Prostate gland (tissue), 2 donors: ENCODE measurements around the gene WDR88. TPM values are rescaled to one million over a fixed set of nuclear protein-coding genes. Genes with fewer than 3 reads are reported as not detected.
"Not testable (repeated sequence)": the region's sequence is repeated elsewhere in the genome, so short reads cannot be mapped to it uniquely, and the experiment has no call there.

Source experiments
- DNase-seq: peaks from one replicate; pipeline ENCODE4 v3.0.0-alpha.2; 2019; ENCODE audit warnings: low spot score
- H3K27ac ChIP-seq, 2 donors: fragments of 200-600 bp; sonication (generic); 2 replicates each; pipeline ENCODE4 v1.5.1; 2017 to 2019
- H3K27me3 ChIP-seq: fragments of 200-600 bp; sonication (generic); replicated peaks from 2 replicates; pipeline ENCODE4 v1.5.1; 2019; ENCODE audit not compliant: insufficient read depth
- H3K36me3 ChIP-seq, 2 donors: fragments of 200-600 bp; sonication (generic); 1 replicate in 1 of 2; 2 replicates in 1 of 2; pipeline versions ENCODE4 v1.5.1 to v1.8.1; 2017 to 2019
- H3K4me1 ChIP-seq: fragments of 200-600 bp; sonication (generic); replicated peaks from 2 replicates; pipeline ENCODE4 v1.5.1; 2019
- H3K4me3 ChIP-seq, 2 donors: fragments of 200-600 bp; sonication (generic); 2 replicates each; pipeline ENCODE4 v1.5.1; 2017 to 2019
- H3K9me3 ChIP-seq: fragments of 200-600 bp; sonication (generic); 2 replicates; pipeline ENCODE4 v1.5.1; 2017
- POLR2A ChIP-seq: fragments of 450-650 bp; IDR thresholded peaks from one replicate; pipeline ENCODE4 v1.6.1; 2016; ENCODE audit warnings: antibody characterized with exemption, mild to moderate bottlenecking
- POLR2AphosphoS5 ChIP-seq: sonication (generic); formaldehyde crosslinking; IDR thresholded peaks from one replicate; pipeline ENCODE4 v1.6.1; 2017; ENCODE audit warnings: antibody characterized with exemption
- WGBS: methylation state at CpG from one replicate; pipeline ENCODE4 v1.1.5; 2018; 5-methylcytosine and 5-hydroxymethylcytosine counted together
- intact Hi-C: fragments of 100-400 bp; cut with DNase I; formaldehyde crosslinking; loops from one replicate; pipeline ENCODE4 v1.14.2; 2022
- total RNA-seq, 2 donors: library from RNA; depleted of rRNA; stranded (reverse); fragments of >200 nt; gene quantifications; one replicate each; pipeline ENCODE4 v1.1.0, GENCODE V29; 2016
- TF ChIP-seq, protein P1 (sequence below), 4 experiments: fragments of 200-600 bp in 2 of 4; fragments of 450-650 bp in 2 of 4; sonication (generic) in 2 of 4; IDR thresholded peaks; 1 replicate in 3 of 4; 2 replicates in 1 of 4; pipeline ENCODE4 v1.5.1; 2016 to 2019; ENCODE audit warnings: antibody characterized with exemption in 4 of 4, mild to moderate bottlenecking in 2 of 4, moderate library complexity in 2 of 4

WDR88 gene
- total RNA-seq, 2 donors from 2014 or later = 3.9 TPM; not detected in 1

DNA sequence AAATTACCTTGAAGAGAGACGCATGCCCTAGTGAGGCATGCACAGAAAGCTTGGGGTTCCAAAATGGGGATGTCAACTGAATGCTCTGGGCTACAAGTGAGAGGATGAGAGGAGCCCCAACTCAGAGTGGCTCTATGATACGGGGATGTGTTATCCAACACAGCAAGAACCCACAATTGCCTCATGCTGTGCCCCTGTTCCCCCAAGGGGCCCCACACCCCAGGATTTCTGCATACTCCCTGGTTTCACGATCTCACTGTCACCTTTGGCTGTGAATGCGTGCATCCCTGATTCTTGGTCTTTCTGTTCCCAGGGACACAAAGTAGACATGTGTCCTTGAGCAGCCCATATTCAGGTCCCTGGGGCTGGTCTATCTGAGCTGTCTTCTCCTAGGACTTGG lies 29.3 kb downstream of the WDR88 start:
- Histone ChIP-seq H3K36me3 (no peaks in the 10 kb centered on the region), H3K27me3 (no peaks in the 10 kb centered on the region), H3K9me3 (no peaks in the 10 kb centered on the region), H3K27ac (no peak overlapping the region), H3K4me1 (no peaks in the 10 kb centered on the region), H3K4me3 (no peak overlapping the region)
- WGBS = 91% methylated on average over 4 of the region's 4 CpGs
- TF ChIP-seq, protein P1, sequence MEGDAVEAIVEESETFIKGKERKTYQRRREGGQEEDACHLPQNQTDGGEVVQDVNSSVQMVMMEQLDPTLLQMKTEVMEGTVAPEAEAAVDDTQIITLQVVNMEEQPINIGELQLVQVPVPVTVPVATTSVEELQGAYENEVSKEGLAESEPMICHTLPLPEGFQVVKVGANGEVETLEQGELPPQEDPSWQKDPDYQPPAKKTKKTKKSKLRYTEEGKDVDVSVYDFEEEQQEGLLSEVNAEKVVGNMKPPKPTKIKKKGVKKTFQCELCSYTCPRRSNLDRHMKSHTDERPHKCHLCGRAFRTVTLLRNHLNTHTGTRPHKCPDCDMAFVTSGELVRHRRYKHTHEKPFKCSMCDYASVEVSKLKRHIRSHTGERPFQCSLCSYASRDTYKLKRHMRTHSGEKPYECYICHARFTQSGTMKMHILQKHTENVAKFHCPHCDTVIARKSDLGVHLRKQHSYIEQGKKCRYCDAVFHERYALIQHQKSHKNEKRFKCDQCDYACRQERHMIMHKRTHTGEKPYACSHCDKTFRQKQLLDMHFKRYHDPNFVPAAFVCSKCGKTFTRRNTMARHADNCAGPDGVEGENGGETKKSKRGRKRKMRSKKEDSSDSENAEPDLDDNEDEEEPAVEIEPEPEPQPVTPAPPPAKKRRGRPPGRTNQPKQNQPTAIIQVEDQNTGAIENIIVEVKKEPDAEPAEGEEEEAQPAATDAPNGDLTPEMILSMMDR (IDR thresholded peaks at IDR 0.05) = no peak
- TF ChIP-seq POLR2A = no peak
- TF ChIP-seq POLR2AphosphoS5 = no peak
- DNase-seq = no peak
- intact Hi-C loops = no loop called here

DNA sequence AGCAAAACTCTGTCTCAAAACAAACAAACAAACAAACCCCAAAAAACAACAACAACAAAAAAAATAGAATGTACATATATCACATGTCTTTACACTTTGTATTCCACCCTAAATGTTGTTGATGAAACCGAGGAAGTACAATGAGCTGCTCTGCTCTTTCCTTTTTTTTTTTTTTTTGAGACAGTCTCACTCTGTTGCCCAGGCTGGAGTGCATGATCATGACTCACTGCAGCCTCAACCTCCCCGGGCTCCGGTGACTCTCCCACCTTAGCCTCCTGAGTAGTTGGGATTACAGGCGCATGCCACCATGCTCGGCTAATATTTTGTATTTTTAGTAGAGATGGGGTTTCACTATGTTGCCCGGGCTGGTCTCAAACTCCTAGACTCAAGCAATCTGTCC lies 31.6 kb downstream of the WDR88 start:
- Histone ChIP-seq H3K9me3 (no peaks in the 10 kb centered on the region), H3K4me3 (no peak overlapping the region), H3K27ac (no peak overlapping the region), H3K27me3 (no peaks in the 10 kb centered on the region), H3K36me3 (no peaks in the 10 kb centered on the region), H3K4me1 (no peaks in the 10 kb centered on the region)
- no peak for TF ChIP-seq POLR2A
- intact Hi-C loops = no loop called here
- DNase-seq = no peak
- WGBS = 91% methylated on average over 6 of the region's 6 CpGs

DNA sequence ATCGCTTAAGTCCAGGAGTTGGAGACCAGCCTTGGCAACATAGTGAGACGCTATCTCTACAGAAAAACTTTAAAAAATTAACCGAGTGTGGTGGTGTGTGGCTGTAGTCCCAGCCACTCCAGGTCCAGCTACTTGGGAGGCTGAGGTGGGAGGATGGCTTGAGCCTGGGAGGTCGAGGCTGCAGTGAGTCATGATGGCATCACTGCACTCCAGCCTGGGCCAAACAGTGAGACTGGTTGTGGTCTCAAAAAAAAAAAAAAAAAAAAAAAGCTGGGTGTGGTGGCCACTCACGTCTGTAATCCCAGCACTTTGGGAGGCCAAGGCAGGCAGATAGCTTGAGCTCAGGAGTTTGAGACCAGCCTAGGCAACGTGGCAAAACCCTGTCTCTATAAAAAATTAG lies 34.1 kb downstream of the WDR88 start:
- H3K4me3 ChIP-seq, DNase-seq, H3K27ac ChIP-seq, H3K36me3 ChIP-seq, intact Hi-C loops, H3K9me3 ChIP-seq, H3K4me1 ChIP-seq, H3K27me3 ChIP-seq: not testable (repeated sequence)
- WGBS = 76% methylated on average over 6 of the region's 6 CpGs

- intact Hi-C loops = no loop called here
- TF ChIP-seq POLR2AphosphoS5 = no peak
- TF ChIP-seq, protein P1 (IDR thresholded peaks at IDR 0.05) = no peak
- no peak for TF ChIP-seq POLR2A
Measured at GRCh38 chr19:33167438-33167837, 35.5 kb downstream of the WDR88 start.

DNA sequence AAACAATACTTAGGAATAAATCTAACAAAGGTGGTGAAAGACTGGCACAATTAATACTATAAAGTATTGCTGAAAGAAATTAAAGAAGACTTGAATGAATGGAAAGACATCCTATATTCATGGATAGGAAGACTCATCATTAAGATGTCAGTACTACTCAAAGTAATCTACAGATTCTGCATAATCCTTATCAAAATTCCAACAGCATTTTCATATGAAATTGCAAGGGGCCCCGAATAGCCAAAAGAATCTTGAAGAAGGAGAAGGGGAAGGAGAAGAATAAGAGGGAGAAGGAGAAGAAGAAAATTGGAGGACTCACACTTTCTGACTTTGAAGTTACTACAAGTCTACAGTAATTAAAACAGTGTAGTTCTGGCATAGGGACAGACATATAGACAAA lies 36.6 kb downstream of the WDR88 start:
- 100% methylated on average over 1 of the region's 1 CpG for WGBS
- TF ChIP-seq POLR2AphosphoS5 (no peak), POLR2A (no peak)
- TF ChIP-seq, protein P1 (IDR thresholded peaks at IDR 0.05) = no peak
- no peaks in the 10 kb centered on the region for H3K27me3 ChIP-seq
- no peak overlapping the region for H3K4me3 ChIP-seq
- H3K9me3 ChIP-seq = no peaks in the 10 kb centered on the region
- H3K4me1 ChIP-seq = no peaks in the 10 kb centered on the region
- intact Hi-C loops = no loop called here
- no peak overlapping the region for H3K27ac ChIP-seq
- DNase-seq = no peak
- H3K36me3 ChIP-seq = no peaks in the 10 kb centered on the region

More at GRCh38 chr19:33167438-33167837, 35.5 kb downstream of the WDR88 start:
- Histone ChIP-seq H3K36me3 (no peaks in the 10 kb centered on the region), H3K9me3 (no peaks in the 10 kb centered on the region), H3K4me3 (no peak overlapping the region), H3K27me3 (no peaks in the 10 kb centered on the region), H3K4me1 (no peaks in the 10 kb centered on the region), H3K27ac (no peak overlapping the region)
- no peak for DNase-seq
- WGBS = 97% methylated on average over 1 of the region's 1 CpG

- 89% methylated on average over 1 of the region's 1 CpG for WGBS
- DNase-seq = no peak
- no peaks in the 10 kb centered on the region for H3K9me3 ChIP-seq
- H3K4me1 ChIP-seq = no peaks in the 10 kb centered on the region
- H3K27me3 ChIP-seq = no peaks in the 10 kb centered on the region
- TF ChIP-seq POLR2A = no peak
- TF ChIP-seq POLR2AphosphoS5 = no peak
- TF ChIP-seq, protein P1 (IDR thresholded peaks at IDR 0.05) = no peak
- H3K27ac ChIP-seq = no peak overlapping the region
- intact Hi-C loops = no loop called here
- H3K36me3 ChIP-seq = no peaks in the 10 kb centered on the region
- no peak overlapping the region for H3K4me3 ChIP-seq
Measured at GRCh38 chr19:33171222-33171795, 39.4 kb downstream of the WDR88 start.
